Body of pancreas (tissue), 4 donors: ENCODE results near the gene TEKTIP1. TPM values are rescaled to one million over a fixed set of nuclear protein-coding genes. Genes with fewer than 3 reads are reported as not detected.
A peak's percentile ranks its signal among the peaks of the same experiment; 100 is the strongest.

Source experiments
- ATAC-seq: fragments of 150-250 bp; one replicate; pipeline ENCODE4 v1.9.1; 2016
- DNase-seq, 4 donors: peaks; one replicate each; pipeline ENCODE4 v3.0.0-alpha.2; 2019
- H3K27ac ChIP-seq, 4 donors: fragments of 200-600 bp; sonication (generic); 1 replicate in 3 of 4; 2 replicates in 1 of 4; pipeline versions ENCODE4 v1.5.1 to v1.6.1; 2016 to 2019; ENCODE audit warnings: mild to moderate bottlenecking in 1 of 4, mixed read lengths in 1 of 4, moderate library complexity in 1 of 4
- H3K27me3 ChIP-seq, 2 donors: fragments of 200-600 bp; sonication (generic); one replicate each; pipeline ENCODE4 v1.6.0; 2016; ENCODE audit warnings: mild to moderate bottlenecking in 1 of 2
- H3K36me3 ChIP-seq, 2 donors: fragments of 200-600 bp; sonication (generic); replicated peaks in 1 of 2; 2 replicates each; pipeline ENCODE4 v1.5.1; 2016; ENCODE audit warnings: low read depth in 2 of 2; ENCODE audit not compliant: insufficient read depth in 1 of 2
- H3K4me1 ChIP-seq: fragments of 200-600 bp; sonication (generic); one replicate; pipeline ENCODE4 v1.6.0; 2016
- H3K4me3 ChIP-seq, 2 donors: fragments of 200-600 bp; sonication (generic); 1 replicate in 1 of 2; 2 replicates in 1 of 2; pipeline ENCODE4 v1.5.1; 2016 to 2019
- H3K9me3 ChIP-seq, 3 donors: fragments of 200-600 bp; sonication (generic); 1 replicate in 2 of 3; 2 replicates in 1 of 3; pipeline ENCODE4 v1.5.1; 2016
- CTCF ChIP-seq, 7 experiments: fragments of 450-650 bp in 4 of 7; fragments of 200-600 bp in 3 of 7; sonication (generic) in 3 of 7; IDR thresholded peaks; one replicate each; pipeline ENCODE4 v1.5.1; 2016 to 2019; ENCODE audit warnings: antibody characterized with exemption in 7 of 7
- POLR2A ChIP-seq, 3 donors: fragments of 450-650 bp; IDR thresholded peaks; one replicate each; pipeline ENCODE4 v1.6.1; 2016; ENCODE audit warnings: antibody characterized with exemption in 3 of 3, mild to moderate bottlenecking in 2 of 3
- WGBS, 2 donors: methylation state at CpG; one replicate each; pipeline ENCODE4 v1.1.5; 2017; 5-methylcytosine and 5-hydroxymethylcytosine counted together
- intact Hi-C: fragments of 100-400 bp; cut with DNase I; formaldehyde crosslinking; loops from one replicate; pipeline ENCODE4 v1.15.1; 2023
- total RNA-seq, 2 donors: library from RNA; depleted of rRNA; stranded (reverse); fragments of >200 nt; gene quantifications; one replicate each; pipeline ENCODE4 v1.1.0, GENCODE V29; 2016

TEKTIP1 gene
- total RNA-seq, 2 donors from 2014 or later: 1.3 TPM; not detected in 1

DNA sequence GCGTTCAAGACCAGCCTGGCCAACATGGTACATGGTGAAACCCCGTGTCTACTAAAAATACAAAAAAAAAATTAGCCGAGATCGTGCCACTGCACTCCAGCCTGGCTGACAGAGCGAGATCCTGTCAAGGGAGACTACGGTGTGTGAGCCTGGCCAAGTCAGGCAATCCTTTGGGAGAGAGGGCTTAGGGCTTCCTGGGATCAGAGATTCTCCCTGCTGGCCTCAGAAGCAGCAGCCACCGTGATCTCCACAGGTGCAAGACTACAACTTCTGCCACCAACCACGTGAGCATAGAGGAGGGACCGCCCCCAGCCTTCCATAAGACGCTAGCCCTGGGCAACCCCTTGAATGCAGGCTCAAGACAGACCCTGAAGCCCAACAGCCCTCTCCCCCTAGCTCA is 10.8 kb downstream of the TEKTIP1 start:
- Histone ChIP-seq H3K27me3 (no peaks in the 10 kb centered on the region), H3K27ac (no peak overlapping the region), H3K9me3 (no peaks in the 10 kb centered on the region), H3K4me1 (peaks cover 27% of the 10 kb centered on the region), H3K4me3 (no peak overlapping the region), H3K36me3 (no peaks in the 10 kb centered on the region)
- WGBS, 2 donors: 88 to 90% methylated on average over 6 to 10 of the region's 10 CpGs
- intact Hi-C loops: loop anchor here (5.0 kb wide), 1 partner anchor 32 kb away; no protein-coding TSS in a partner anchor
- DNase-seq (no peak), ATAC-seq (no peak)
- TF ChIP-seq CTCF (IDR thresholded peaks at IDR 0.05) (no peak), POLR2A (IDR thresholded peaks at IDR 0.05) (no peak)

DNA sequence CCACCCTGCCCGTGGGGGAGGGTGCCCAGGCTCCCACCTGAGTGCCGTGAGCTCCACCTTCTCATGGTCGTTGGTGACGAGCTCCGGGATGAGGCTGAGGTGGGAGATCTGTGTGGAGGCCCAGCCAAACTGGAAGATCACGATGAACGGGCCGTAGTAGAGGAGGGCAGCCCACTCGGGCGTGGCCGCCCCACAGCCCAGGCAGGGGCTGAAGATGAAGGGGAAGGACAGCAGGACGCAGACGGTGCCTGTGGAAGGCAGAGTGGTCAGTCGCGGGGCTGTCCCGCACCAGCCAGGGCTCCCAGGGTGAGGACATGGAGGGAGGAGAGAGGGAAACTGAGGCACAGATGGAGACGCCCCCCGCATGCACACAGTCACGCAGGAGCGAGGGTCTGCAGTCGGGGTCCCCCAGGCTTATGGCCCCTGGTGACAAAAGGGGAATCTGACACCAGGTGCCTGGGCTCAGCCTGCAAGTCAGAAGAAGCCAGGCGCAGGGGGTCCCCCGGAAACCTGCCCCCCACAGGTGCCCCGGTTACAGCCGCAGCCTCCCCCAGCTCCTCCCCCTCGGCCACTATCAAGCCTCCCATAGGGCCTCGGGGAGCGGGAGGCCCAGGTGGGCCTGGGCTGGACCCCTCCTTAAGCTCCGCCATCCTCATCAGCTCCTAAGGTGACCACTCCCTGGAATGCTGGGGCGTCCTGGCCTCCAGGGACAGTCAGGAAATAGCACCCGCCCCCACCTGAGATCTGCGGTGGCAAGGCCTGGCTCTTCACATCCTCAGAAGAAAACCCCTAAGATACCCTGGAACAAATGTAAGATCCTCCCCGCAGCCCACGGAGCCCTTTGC is 12.2 kb downstream of the TEKTIP1 start:
- DNase-seq (no peak), ATAC-seq (no peak)
- no peak for TF ChIP-seq POLR2A (IDR thresholded peaks at IDR 0.05)
- TF ChIP-seq CTCF (IDR thresholded peaks at IDR 0.05): no peak
- Histone ChIP-seq H3K4me3 (no peak overlapping the region), H3K9me3 (no peaks in the 10 kb centered on the region), H3K27ac (no peak overlapping the region), H3K27me3 (no peaks in the 10 kb centered on the region), H3K36me3 (no peaks in the 10 kb centered on the region), H3K4me1 (peaks cover 40% of the 10 kb centered on the region)
- WGBS, 2 donors: 93 to 94% methylated on average over 19 to 26 of the region's 34 CpGs
- intact Hi-C loops: no loop called here

DNA sequence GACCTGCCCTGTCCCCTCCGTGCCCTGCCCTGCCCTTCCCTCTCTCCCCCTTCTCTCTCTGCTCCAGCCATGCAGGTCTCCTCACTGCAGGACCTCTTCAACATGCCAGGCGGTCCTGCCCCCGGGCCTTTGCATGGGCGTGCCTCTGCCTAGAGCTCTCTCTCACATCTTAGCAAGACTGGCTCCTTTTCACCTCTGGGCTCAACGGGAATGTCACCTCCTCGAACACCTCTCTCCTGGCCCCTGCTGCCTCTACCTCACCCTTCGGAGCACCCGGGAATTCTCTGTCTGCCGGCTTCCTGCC is 12.8 kb downstream of the TEKTIP1 start:
- Histone ChIP-seq H3K27me3 (no peaks in the 10 kb centered on the region), H3K27ac (no peak overlapping the region), H3K4me1 (peaks cover 46% of the 10 kb centered on the region), H3K9me3 (no peaks in the 10 kb centered on the region), H3K36me3 (no peaks in the 10 kb centered on the region), H3K4me3 (no peak overlapping the region)
- DNase-seq: no peak
- 79 to 90% methylated on average over 9 of the region's 9 CpGs for WGBS, 2 donors
- TF ChIP-seq POLR2A (IDR thresholded peaks at IDR 0.05) (no peak), CTCF (IDR thresholded peaks at IDR 0.05) (no peak)
- intact Hi-C loops: no loop called here
- ATAC-seq: no peak

- ATAC-seq: no peak
- no peaks in the 10 kb centered on the region for H3K36me3 ChIP-seq
- intact Hi-C loops: no loop called here
- peak overlapping the region in 1 of 4 donors; percentile 39 for H3K27ac ChIP-seq
- H3K27me3 ChIP-seq: no peaks in the 10 kb centered on the region
- H3K4me3 ChIP-seq: no peak overlapping the region
- no peaks in the 10 kb centered on the region for H3K9me3 ChIP-seq
- TF ChIP-seq POLR2A (IDR thresholded peaks at IDR 0.05) (no peak), CTCF (IDR thresholded peaks at IDR 0.05) (no peak)
- DNase-seq: no peak
- H3K4me1 ChIP-seq: peaks cover 45% of the 10 kb centered on the region
- 79 to 82% methylated on average over 20 to 21 of the region's 21 CpGs for WGBS, 2 donors
Observed at GRCh38 chr19:3554254-3555083, 15.5 kb downstream of the TEKTIP1 start.
